Body of pancreas (tissue), 4 donors: ENCODE measurements around the gene SLC35E3.

Experiments used
- CTCF ChIP-seq, 7 experiments: fragments of 450-650 bp in 4 of 7; fragments of 200-600 bp in 3 of 7; sonication (generic) in 3 of 7; IDR thresholded peaks; one replicate each; pipeline ENCODE4 v1.5.1; 2016 to 2019; ENCODE audit warnings: antibody characterized with exemption in 7 of 7
- POLR2A ChIP-seq, 3 donors: fragments of 450-650 bp; IDR thresholded peaks; one replicate each; pipeline ENCODE4 v1.6.1; 2016; ENCODE audit warnings: antibody characterized with exemption in 3 of 3, mild to moderate bottlenecking in 2 of 3

DNA sequence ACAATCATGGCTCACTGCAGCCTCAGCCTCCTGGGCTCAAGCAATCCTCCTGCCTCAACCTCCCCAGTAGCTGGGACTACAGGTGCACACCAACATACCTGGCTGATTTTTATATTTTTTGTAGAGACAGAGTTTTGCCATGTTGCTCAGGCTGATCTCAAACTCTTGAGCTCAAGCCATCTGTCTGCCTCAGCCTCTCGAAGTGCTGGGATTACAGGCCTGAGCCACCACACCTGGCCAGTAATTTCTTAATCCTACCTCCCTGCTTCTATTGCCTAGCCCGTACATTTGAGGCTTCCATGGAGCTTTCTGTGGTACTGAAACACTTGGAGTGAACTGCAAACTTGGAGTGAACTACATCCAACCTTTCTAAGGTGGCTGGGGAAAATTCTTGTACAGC is 20.7 kb downstream of the SLC35E3 start:
- TF ChIP-seq CTCF (IDR thresholded peaks at IDR 0.05) (no peak), POLR2A (IDR thresholded peaks at IDR 0.05) (no peak)
